AG04450 (cell line): ENCODE measurements around the gene ACTN4. TPM values are rescaled to one million over a fixed set of nuclear protein-coding genes. Genes with fewer than 3 reads are reported as not detected.
A peak's percentile ranks its signal among the peaks of the same experiment; 100 is the strongest.

Experiments used
- CTCF ChIA-PET: fragments of 300-600, 350-600 bp; formaldehyde crosslinking; extraction: SDS; loops from one replicate; lab custom pipeline; 2022; ENCODE audit warnings: antibody characterized with exemption, inconsistent platforms; lab: Charles Lee
- POLR2A ChIA-PET: fragments of 350-600 bp; formaldehyde crosslinking; extraction: SDS; loops from one replicate; lab custom pipeline; 2021; ENCODE audit warnings: antibody characterized with exemption, inconsistent platforms; lab: Yijun Ruan, JAX
- DNase-seq: peaks from one replicate; pipeline ENCODE4 v3.0.0-alpha.2; 2011; ENCODE audit warnings: low read depth, low spot score
- H3K27ac ChIP-seq: one replicate; pipeline ENCODE4 v1.5.1; 2012; ENCODE audit warnings: low read depth, low read length, control low read depth
- H3K27me3 ChIP-seq: one replicate; pipeline ENCODE4 v1.6.0; 2012; ENCODE audit warnings: low read length; ENCODE audit not compliant: control insufficient read depth, insufficient read depth
- H3K4me3 ChIP-seq: 2 replicates; pipeline ENCODE4 v1.5.1; 2011; ENCODE audit warnings: mild to moderate bottlenecking, low read depth, low read length, control low read depth
- H3K9me3 ChIP-seq: 2 replicates; pipeline ENCODE4 v1.5.1; 2012; ENCODE audit warnings: low read length; ENCODE audit not compliant: control insufficient read depth, insufficient read depth
- polyA plus RNA-seq: library from polyadenylated mRNA; depleted of rRNA; stranded (reverse); fragments of >200 nt; gene quantifications from 2 replicates; pipeline ENCODE4 v1.2.3, GENCODE V29; 2011
- TF ChIP-seq, protein P1 (sequence below): IDR thresholded peaks from 2 replicates; pipeline ENCODE4 v1.5.1; 2011; ENCODE audit warnings: low read depth, low read length, control low read depth, inconsistent platforms

The ACTN4 gene
- polyA plus RNA-seq, 1 experiment, result 300 TPM

DNA sequence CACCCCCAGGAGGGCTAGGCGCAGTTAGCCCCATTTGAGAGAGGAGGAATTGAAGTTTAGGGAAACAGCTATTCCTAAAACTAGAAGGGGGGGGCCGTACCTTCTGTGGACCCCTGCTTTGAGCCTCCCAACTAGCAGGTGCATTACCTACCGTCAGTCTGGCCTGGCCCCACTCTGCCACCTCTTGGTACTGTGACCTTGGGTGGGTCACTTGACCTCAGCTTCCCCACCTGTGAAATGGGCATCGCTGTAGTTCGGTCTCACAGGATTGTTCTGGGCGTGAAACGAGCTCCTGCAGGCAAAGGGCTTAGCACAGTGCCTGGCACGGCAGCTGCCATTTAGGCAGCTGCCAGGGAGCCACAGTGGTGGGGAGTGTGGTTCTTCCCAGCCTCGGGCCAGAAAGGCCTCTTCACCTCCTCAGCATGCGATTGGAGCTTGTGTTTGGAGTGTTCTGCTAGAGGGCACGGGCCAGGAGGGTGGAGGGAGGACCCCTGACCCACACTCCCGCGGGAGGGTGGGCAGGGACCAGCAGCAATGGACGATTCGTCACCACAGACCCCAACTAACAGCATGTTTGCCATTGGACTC is 64.8 kb downstream of the ACTN4 start:
- POLR2A ChIA-PET, result interaction anchor here (0.6 to 2.0 kb wide), 6 partner anchors 26 to 218 kb away, joined by 3 to 25 read pairs (median 4); partner anchors contain the start of genes ACTN4, MRPS12 and SARS2
- no peak overlapping the region for H3K4me3 ChIP-seq
- CTCF ChIA-PET, result interaction anchor here (0.6 to 1.8 kb wide), 5 partner anchors 16 to 76 kb away, joined by 3 to 5 read pairs (median 3); partner anchors contain the start of gene ACTN4
- TF ChIP-seq, protein P1, sequence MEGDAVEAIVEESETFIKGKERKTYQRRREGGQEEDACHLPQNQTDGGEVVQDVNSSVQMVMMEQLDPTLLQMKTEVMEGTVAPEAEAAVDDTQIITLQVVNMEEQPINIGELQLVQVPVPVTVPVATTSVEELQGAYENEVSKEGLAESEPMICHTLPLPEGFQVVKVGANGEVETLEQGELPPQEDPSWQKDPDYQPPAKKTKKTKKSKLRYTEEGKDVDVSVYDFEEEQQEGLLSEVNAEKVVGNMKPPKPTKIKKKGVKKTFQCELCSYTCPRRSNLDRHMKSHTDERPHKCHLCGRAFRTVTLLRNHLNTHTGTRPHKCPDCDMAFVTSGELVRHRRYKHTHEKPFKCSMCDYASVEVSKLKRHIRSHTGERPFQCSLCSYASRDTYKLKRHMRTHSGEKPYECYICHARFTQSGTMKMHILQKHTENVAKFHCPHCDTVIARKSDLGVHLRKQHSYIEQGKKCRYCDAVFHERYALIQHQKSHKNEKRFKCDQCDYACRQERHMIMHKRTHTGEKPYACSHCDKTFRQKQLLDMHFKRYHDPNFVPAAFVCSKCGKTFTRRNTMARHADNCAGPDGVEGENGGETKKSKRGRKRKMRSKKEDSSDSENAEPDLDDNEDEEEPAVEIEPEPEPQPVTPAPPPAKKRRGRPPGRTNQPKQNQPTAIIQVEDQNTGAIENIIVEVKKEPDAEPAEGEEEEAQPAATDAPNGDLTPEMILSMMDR, result no peak
- peak overlapping the region; percentile 83 for H3K27ac ChIP-seq
- DNase-seq, result no peak
- no peaks in the 10 kb centered on the region; the same call in 1 of the 2 replicates for H3K9me3 ChIP-seq
- no peaks in the 10 kb centered on the region for H3K27me3 ChIP-seq

DNA sequence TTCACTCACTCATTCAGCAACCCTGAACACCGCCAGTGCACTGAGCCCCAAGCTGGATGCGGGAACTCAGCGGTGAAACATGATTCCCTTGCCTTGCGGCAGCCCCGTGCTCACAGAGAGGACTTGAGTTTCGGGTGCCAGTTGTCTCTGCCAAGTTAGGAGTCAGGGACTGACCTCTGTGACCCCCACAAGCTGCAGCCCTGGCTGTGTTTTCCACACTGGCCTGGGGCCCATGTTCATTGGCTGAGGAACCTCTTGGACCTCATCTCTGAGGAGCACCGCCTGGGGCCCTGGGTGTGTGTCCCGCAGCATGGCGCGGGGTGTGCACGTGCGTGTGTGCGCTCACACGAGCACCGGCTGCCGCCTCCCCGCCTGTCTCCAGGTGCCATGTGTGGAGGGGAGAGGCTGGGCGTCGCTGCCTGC is 65.8 kb downstream of the ACTN4 start:
- CTCF ChIA-PET, result interaction anchor here (0.6 to 3.1 kb wide), 2 partner anchors 79 to 311 kb away, joined by 3 to 13 read pairs; no protein-coding TSS in a partner anchor
- H3K9me3 ChIP-seq, result no peaks in the 10 kb centered on the region; the same call in 1 of the 2 replicates
- no peaks in the 10 kb centered on the region for H3K27me3 ChIP-seq
- TF ChIP-seq, protein P1, result no peak
- no peak overlapping the region for H3K4me3 ChIP-seq
- POLR2A ChIA-PET, result no interaction called here
- no peak for DNase-seq
- H3K27ac ChIP-seq, result no peak overlapping the region

DNA sequence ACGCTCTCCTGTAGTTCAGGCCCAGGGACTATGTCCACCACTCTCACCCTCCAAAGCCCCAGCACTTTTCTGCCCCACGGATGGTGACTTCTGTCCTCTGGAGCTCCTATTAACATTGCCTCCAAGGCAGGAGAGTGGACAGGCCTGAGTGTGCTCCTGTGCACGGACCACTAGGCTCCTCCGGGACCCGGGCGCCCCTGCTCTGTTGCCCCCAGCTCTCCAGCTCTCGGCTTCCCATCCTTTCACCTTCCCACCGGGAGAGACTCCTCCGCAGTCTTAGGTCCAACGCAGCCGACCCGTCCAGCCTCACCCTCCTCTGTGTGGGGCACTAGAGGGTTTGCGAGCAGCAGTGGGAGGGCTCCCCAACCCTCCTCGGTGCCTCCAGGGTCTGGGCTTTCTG is 66.4 kb downstream of the ACTN4 start:
- no peak overlapping the region for H3K27ac ChIP-seq
- H3K9me3 ChIP-seq, result no peaks in the 10 kb centered on the region; the same call in 1 of the 2 replicates
- H3K4me3 ChIP-seq, result no peak overlapping the region
- ChIA-PET CTCF (interaction anchor here (0.6 to 3.1 kb wide), 2 partner anchors 79 to 311 kb away, joined by 3 to 13 read pairs; no protein-coding TSS in a partner anchor), POLR2A (no interaction called here)
- H3K27me3 ChIP-seq, result no peaks in the 10 kb centered on the region
- DNase-seq, result no peak
- TF ChIP-seq, protein P1, result no peak

DNA sequence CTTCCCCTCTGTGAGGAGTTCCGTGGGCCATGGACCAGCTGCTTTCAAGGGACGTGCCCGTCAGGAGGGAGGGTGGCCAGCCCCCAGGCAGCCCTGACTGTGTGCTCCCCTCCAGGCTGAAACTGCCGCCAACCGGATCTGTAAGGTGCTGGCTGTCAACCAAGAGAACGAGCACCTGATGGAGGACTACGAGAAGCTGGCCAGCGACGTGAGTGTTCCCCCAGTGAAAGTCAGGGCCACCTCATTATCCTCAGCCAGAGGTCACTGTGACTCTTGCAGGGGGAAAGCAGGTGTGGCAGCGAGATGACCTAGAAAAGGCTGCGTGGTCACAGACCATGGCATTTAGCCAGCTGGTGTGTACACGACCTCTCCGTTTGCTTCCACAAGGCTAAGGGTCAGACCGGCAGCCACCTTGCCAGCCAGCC is 66.9 kb downstream of the ACTN4 start:
- DNase-seq, result no peak
- no peak overlapping the region for H3K27ac ChIP-seq
- no peak overlapping the region for H3K4me3 ChIP-seq
- no peaks in the 10 kb centered on the region; the same call in 1 of the 2 replicates for H3K9me3 ChIP-seq
- CTCF ChIA-PET, result interaction anchor here (3.1 kb wide), 1 partner anchor 80 kb away, joined by 13 read pairs; no protein-coding TSS in a partner anchor
- POLR2A ChIA-PET, result no interaction called here
- H3K27me3 ChIP-seq, result no peaks in the 10 kb centered on the region
- TF ChIP-seq, protein P1, result no peak

DNA sequence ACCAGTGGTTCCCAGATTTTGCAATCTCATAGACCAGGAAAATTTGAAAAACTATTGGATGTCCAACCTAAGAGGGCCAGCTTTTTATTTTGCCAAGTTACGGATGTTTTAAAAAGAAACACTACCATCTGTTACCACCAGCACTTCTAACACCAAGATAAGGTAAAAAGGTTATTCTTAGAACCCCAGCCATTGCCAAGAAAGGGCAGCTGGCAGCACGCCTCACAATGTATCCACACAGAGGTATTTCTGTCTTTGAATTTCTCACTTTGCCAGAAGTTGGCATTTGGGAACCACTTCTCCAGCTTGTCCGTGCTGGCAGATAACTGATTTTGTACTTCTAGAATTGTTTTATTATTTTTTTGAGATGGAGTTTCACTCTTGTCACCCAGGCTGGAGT is 68.1 kb downstream of the ACTN4 start:
- H3K9me3 ChIP-seq, result no peaks in the 10 kb centered on the region; the same call in 1 of the 2 replicates
- ChIA-PET CTCF (interaction anchor here (0.7 to 3.1 kb wide), 4 partner anchors 15 to 236 kb away, joined by 3 to 13 read pairs (median 4); no protein-coding TSS in a partner anchor), POLR2A (no interaction called here)
- H3K27ac ChIP-seq, result peak overlapping the region; percentile 39
- H3K27me3 ChIP-seq, result no peaks in the 10 kb centered on the region
- TF ChIP-seq, protein P1, result no peak
- no peak for DNase-seq
- no peak overlapping the region for H3K4me3 ChIP-seq
